MCF 10A (cell line): ENCODE results near the gene LENEP. TPM values are rescaled to one million over a fixed set of nuclear protein-coding genes. Genes with fewer than 3 reads are reported as not detected.

ENCODE experiments used
- BruUV-seq: library from RNA; stranded (reverse); fragments of 400-500 nt; replicated peaks from 2 replicates; lab custom pipeline; 2021; lab: Mats Ljungman, UMichigan
- CTCF ChIA-PET: fragments of 300-600 bp; sonication (Branson Sonifier 250); formaldehyde crosslinking; extraction: SDS; loops from one replicate; lab custom pipeline; 2021; ENCODE audit warnings: antibody characterized with exemption, inconsistent platforms; lab: Yijun Ruan, JAX
- POLR2A ChIA-PET: fragments of 300-600, 350-650 bp; sonication (Branson Sonifier 250); formaldehyde crosslinking; extraction: SDS; loops from one replicate; lab custom pipeline; 2020; ENCODE audit warnings: antibody characterized with exemption, inconsistent platforms; lab: Yijun Ruan, JAX
- DNase-seq: peaks from one replicate; pipeline ENCODE4 v3.0.0-alpha.2; 2018; ENCODE audit not compliant: unreplicated experiment
- H3K27ac Mint-ChIP-seq: one replicate; pipeline ENCODE4 v1.8.0; 2022; ENCODE audit warnings: mild to moderate bottlenecking, low read depth, mixed read lengths; ENCODE audit not compliant: unreplicated experiment
- H3K27me3 Mint-ChIP-seq: one replicate; pipeline ENCODE4 v1.8.0; 2022; ENCODE audit warnings: mixed read lengths; ENCODE audit not compliant: insufficient read depth, unreplicated experiment
- H3K36me3 Mint-ChIP-seq: one replicate; pipeline ENCODE4 v1.8.0; 2022; ENCODE audit warnings: mild to moderate bottlenecking, moderate library complexity, mixed read lengths; ENCODE audit not compliant: insufficient read depth, unreplicated experiment
- H3K4me1 Mint-ChIP-seq: one replicate; pipeline ENCODE4 v1.8.0; 2022; ENCODE audit warnings: mixed read lengths; ENCODE audit not compliant: insufficient read depth, unreplicated experiment
- H3K4me3 Mint-ChIP-seq: one replicate; pipeline ENCODE4 v1.8.0; 2022; ENCODE audit warnings: mild to moderate bottlenecking, moderate library complexity, mixed read lengths; ENCODE audit not compliant: unreplicated experiment
- H3K9me3 Mint-ChIP-seq: one replicate; pipeline ENCODE4 v1.8.0; 2022; ENCODE audit warnings: mixed read lengths; ENCODE audit not compliant: unreplicated experiment
- CTCF ChIP-seq: fragments of 200-600 bp; IDR thresholded peaks from one replicate; pipeline ENCODE4 v1.8.0; 2022; ENCODE audit warnings: antibody characterized with exemption, mild to moderate bottlenecking; ENCODE audit not compliant: unreplicated experiment
- intact Hi-C: fragments of 100-400 bp; cut with micrococcal nuclease; formaldehyde crosslinking; loops from 2 replicates; pipeline ENCODE4 v1.14.1; 2022
- total RNA-seq: library from RNA; stranded (reverse); gene quantifications from 2 replicates; pipeline ENCODE4 v1.2.3, GENCODE V29; 2022

The LENEP gene
- total RNA-seq, 1 experiment from 2014 or later: not detected

DNA sequence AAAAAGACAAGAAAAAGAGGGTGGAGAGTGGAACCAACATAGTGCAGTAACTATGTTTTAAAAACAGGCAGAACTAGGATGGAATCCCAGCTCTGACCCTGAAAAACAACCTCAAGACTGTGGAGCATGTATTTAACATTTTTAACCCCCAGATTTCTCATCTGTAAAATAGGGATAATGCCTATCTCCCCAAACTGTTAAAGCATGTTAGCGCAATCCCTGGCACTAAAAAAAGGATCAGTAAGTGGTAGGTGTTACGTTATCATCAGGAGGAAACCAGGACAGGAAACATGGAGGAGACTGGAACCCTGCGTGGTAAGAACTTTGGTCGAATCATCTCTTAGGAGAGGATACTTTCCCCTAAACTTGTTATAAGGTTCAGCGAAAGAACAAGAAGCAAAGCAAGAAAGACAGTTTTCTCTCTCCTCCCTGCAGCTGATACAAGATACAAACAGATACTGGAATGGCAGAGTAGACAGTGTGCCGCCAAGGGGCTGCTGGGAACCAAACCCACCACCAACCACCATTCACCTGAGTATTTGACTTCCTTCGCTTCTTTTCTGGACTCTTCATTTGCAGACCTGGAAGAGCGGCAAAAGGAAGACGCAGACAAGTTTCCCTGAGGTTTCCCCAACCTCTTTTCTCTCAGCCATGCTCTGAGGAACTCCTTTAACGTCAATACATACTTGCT is 32.8 kb upstream of the LENEP start:
- H3K4me3 Mint-ChIP-seq: peak overlapping the region; percentile 73
- POLR2A ChIA-PET: interaction anchor here (0.7 to 39.6 kb wide), 17 partner anchors 9 to 739 kb away, joined by 3 to 1917 read pairs (median 6); partner anchors contain the start of genes ADAM15, CKS1B, FLAD1 and KRTCAP2
- CTCF ChIA-PET: interaction anchor here (0.6 to 3.0 kb wide), 19 partner anchors 9 to 148 kb away, joined by 3 to 34 read pairs (median 4); partner anchors contain the start of gene SHC1
- peak overlapping the region; percentile 33 for H3K27ac Mint-ChIP-seq
- peaks cover 47% of the 10 kb centered on the region for H3K4me1 Mint-ChIP-seq
- no peaks in the 10 kb centered on the region for H3K9me3 Mint-ChIP-seq
- intact Hi-C loops: no loop called here
- no TSS peak for BruUV-seq
- no peak for DNase-seq
- TF ChIP-seq CTCF: no peak
- H3K27me3 Mint-ChIP-seq: no peaks in the 10 kb centered on the region
- peaks cover 60% of the 10 kb centered on the region for H3K36me3 Mint-ChIP-seq

DNA sequence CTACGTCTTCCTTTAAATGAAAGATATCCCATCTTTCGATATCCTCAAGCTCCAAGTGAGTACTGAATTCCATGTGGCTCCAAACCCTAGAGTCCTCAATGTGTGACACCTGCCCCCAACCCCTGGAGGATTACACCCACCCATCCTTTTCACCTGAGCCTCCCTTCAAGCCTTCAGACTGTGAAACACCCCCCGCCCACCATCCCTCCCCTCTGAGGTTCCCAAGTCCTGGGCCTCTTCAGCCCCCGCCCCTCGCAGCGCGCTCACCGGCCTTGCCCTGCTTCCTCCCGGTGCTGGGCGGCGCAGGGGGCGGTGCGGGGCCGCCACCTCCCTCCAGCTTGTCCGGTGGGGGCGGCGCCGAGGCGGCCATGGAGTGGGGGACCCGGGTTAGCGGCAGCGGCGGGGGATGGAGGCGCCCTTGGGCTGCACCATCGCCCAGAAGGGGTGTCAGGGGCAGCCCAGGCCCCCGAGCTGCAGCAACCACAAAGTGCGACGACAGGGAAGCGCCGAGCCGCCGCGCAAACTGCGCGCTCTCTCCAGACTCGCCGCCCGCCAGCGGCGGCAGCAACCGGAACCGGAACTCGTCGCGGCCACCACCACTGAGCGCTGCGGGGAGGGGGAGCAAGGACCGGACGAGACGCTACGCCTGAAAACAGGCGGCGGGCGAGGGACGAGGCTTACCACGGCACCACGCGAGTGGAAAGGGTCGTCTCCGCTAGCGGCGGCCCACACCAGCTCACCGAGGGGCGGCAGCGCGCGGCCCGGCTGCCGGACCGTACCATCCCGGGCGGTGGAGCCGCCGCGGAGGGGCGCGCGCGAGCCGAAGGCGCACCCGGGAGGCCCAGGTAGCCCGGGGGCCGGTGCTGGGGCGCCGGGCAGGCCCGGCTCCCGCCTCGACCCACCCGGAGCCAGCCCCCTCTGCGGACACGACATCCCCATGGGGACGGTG is 31.9 kb upstream of the LENEP start, which contains the start of gene PYGO2:
PYGO2 (minus strand) TSS at position 576 of the 949 bp plus-strand sequence; CDS start at position 370, 206 bp downstream.
- peak; percentile 81 for TF ChIP-seq CTCF
- H3K4me1 Mint-ChIP-seq: peaks cover 41% of the 10 kb centered on the region
- peak within 1 kb of the TSS; percentile 73 for H3K4me3 Mint-ChIP-seq
- DNase-seq: peak; percentile 85
- H3K9me3 Mint-ChIP-seq: no peaks in the 10 kb centered on the region
- POLR2A ChIA-PET: interaction anchor here (0.6 to 39.6 kb wide), 27 partner anchors 10 to 740 kb away, joined by 3 to 1917 read pairs (median 4); partner anchors contain the start of genes ADAM15, CKS1B, FLAD1 and KRTCAP2
- CTCF ChIA-PET: interaction anchor here (0.6 to 3.0 kb wide), 30 partner anchors 8 to 357 kb away, joined by 3 to 34 read pairs (median 4); partner anchors contain the start of genes ADAM15, FLAD1, SHC1 and ZBTB7B
- no peaks in the 10 kb centered on the region for H3K27me3 Mint-ChIP-seq
- no TSS peak for BruUV-seq
- peak within 1 kb of the TSS; percentile 33 for H3K27ac Mint-ChIP-seq
- peaks cover 69% of the 10 kb centered on the region for H3K36me3 Mint-ChIP-seq
- intact Hi-C loops: loop anchor here (1.0 to 2.0 kb wide), 3 partner anchors 11 to 89 kb away; partner anchors contain the start of gene ADAM15

- no peaks in the 10 kb centered on the region for H3K27me3 Mint-ChIP-seq
- peaks cover 76% of the 10 kb centered on the region for H3K36me3 Mint-ChIP-seq
- peak overlapping the region; percentile 33 for H3K27ac Mint-ChIP-seq
- ChIA-PET CTCF (interaction anchor here (0.6 to 3.0 kb wide), 16 partner anchors 9 to 374 kb away, joined by 3 to 34 read pairs (median 4); partner anchors contain the start of genes ADAM15, SHC1 and ZBTB7B), POLR2A (interaction anchor here (0.7 to 39.6 kb wide), 18 partner anchors 26 to 741 kb away, joined by 3 to 1917 read pairs (median 4); partner anchors contain the start of genes ADAM15, CKS1B, FLAD1 and LENEP)
- peak; percentile 46 for DNase-seq
- TSS peak; percentile 67 for BruUV-seq
- no peak for TF ChIP-seq CTCF
- H3K4me3 Mint-ChIP-seq: peak overlapping the region; percentile 73
- H3K9me3 Mint-ChIP-seq: no peaks in the 10 kb centered on the region
- peaks cover 36% of the 10 kb centered on the region for H3K4me1 Mint-ChIP-seq
- intact Hi-C loops: loop anchor here (1.0 to 2.0 kb wide), 3 partner anchors 10 to 89 kb away; partner anchors contain the start of gene ADAM15
These were observed 31.1 kb upstream of the LENEP start for GRCh38 chr1:154962156-154962749.
